BE2C (cell line): ENCODE data around the gene CTTNBP2.

Experiments
- DNase-seq: peaks from one replicate; pipeline ENCODE4 v3.0.0-alpha.2; 2020
- H3K27me3 ChIP-seq: fragments of 250-450 bp; sonication (Bioruptor Pico); 2 replicates; pipeline ENCODE4 v1.5.1; 2020; ENCODE audit warnings: mild to moderate bottlenecking
- H3K36me3 ChIP-seq: fragments of 250-450 bp; sonication (Bioruptor Pico); 2 replicates; pipeline ENCODE4 v1.5.1; 2020; ENCODE audit warnings: mild to moderate bottlenecking
- H3K4me1 ChIP-seq: fragments of 250-450 bp; sonication (Bioruptor Pico); 2 replicates; pipeline ENCODE4 v1.5.1; 2020
- H3K4me3 ChIP-seq: 2 replicates; pipeline ENCODE4 v1.5.1; 2011; ENCODE audit warnings: low read depth, low read length
- H3K9me3 ChIP-seq: fragments of 250-450 bp; sonication (Bioruptor Pico); 2 replicates; pipeline ENCODE4 v1.5.1; 2020
- TF ChIP-seq, protein P1 (sequence below): IDR thresholded peaks from 2 replicates; pipeline ENCODE4 v1.5.1; 2012; ENCODE audit warnings: mild to moderate bottlenecking, low read depth, low read length

CTTNBP2 gene

DNA sequence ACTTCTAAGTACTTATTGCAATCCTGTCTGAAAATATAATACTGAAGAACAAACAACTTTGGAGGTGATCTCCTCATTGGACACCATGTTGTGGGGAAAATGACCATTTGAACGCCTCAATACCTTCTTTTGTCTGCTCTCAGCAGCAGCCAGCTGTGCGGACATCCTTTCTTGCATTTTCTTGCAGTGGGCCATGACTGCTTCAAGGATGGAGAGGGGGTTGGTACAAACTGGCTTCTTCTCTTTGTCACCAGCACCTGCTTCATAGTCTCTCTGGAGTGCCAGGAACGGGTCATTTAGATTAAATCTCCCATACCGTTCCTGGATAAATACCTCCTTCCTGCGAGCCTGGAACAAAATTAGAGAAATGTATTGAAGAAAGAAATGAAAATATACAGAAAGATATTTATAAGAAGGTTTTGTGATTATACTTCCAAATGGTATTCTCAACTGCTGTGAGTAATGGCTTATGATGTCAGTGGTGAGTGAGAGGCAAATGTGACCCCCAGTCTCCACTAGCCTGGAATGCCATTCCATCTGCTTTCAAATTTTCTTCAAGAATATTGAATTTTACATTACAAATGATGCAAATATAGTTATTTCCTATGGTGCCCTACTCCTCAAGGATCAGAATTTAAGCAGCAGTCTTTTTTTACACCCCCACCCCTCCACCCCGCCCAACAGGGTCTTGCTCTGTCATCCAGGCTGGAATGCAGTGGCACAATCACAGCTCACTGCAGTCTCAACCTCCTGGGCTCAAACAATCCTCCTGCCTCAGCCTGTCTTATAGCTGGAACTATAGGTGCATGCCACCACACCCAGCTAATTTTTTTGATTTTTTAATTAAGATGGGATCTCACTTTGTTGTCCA lies 62.4 kb downstream of the CTTNBP2 start:
- TF ChIP-seq, protein P1, sequence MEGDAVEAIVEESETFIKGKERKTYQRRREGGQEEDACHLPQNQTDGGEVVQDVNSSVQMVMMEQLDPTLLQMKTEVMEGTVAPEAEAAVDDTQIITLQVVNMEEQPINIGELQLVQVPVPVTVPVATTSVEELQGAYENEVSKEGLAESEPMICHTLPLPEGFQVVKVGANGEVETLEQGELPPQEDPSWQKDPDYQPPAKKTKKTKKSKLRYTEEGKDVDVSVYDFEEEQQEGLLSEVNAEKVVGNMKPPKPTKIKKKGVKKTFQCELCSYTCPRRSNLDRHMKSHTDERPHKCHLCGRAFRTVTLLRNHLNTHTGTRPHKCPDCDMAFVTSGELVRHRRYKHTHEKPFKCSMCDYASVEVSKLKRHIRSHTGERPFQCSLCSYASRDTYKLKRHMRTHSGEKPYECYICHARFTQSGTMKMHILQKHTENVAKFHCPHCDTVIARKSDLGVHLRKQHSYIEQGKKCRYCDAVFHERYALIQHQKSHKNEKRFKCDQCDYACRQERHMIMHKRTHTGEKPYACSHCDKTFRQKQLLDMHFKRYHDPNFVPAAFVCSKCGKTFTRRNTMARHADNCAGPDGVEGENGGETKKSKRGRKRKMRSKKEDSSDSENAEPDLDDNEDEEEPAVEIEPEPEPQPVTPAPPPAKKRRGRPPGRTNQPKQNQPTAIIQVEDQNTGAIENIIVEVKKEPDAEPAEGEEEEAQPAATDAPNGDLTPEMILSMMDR: no peak
- peaks cover 10% of the 10 kb centered on the region for H3K4me1 ChIP-seq
- no peak for DNase-seq
- no peaks in the 10 kb centered on the region for H3K9me3 ChIP-seq
- no peaks in the 10 kb centered on the region for H3K27me3 ChIP-seq
- no peaks in the 10 kb centered on the region for H3K36me3 ChIP-seq
- no peak overlapping the region for H3K4me3 ChIP-seq

GRCh38 chr7:117809958-117810357 lies 63.3 kb downstream of the CTTNBP2 start:
- DNase-seq: no peak
- no peak overlapping the region for H3K4me3 ChIP-seq
- peaks cover 10% of the 10 kb centered on the region for H3K4me1 ChIP-seq
- TF ChIP-seq, protein P1: no peak
- H3K27me3 ChIP-seq: no peaks in the 10 kb centered on the region
- H3K9me3 ChIP-seq: no peaks in the 10 kb centered on the region
- no peaks in the 10 kb centered on the region for H3K36me3 ChIP-seq

DNA sequence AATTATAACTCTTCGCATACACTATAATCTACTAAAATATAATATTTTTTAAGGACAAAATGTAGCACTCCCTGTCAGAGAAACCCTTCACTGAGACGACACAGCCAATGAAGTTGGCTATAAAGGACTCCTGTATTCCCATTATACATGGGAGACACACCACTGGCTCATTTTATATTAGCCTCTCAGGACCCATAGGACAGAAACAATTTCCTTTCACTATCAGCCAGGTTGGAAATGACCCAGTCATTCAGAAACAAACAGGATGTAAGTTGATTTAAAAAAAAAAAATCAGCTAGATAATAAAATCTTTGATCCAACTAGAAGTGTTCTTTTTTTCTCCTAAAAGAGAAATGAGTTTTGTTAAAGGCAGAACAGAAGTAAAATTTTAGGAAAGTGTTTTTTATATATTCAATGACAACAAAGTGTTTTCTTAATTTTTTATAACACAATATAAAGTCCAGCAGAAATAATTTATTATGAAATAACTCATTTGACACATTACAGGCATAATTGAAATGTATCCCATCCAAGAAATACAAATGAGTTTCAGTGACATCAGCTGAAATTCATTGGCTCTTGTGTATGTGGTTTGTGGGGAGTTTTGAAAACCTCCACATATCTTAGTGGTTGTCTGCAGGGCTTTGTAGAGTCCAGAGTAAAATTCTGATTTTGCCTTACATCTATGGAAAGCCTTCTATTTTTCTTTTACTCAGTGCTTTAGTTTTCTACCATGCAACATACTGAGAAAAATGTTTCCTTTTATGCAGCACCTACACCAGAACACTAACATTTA lies 64.1 kb downstream of the CTTNBP2 start:
- no peaks in the 10 kb centered on the region for H3K36me3 ChIP-seq
- no peaks in the 10 kb centered on the region for H3K27me3 ChIP-seq
- H3K4me1 ChIP-seq: peaks cover 10% of the 10 kb centered on the region
- no peak overlapping the region; the same call in 1 of the 2 replicates for H3K4me3 ChIP-seq
- DNase-seq: no peak
- H3K9me3 ChIP-seq: no peaks in the 10 kb centered on the region
- TF ChIP-seq, protein P1: no peak

DNA sequence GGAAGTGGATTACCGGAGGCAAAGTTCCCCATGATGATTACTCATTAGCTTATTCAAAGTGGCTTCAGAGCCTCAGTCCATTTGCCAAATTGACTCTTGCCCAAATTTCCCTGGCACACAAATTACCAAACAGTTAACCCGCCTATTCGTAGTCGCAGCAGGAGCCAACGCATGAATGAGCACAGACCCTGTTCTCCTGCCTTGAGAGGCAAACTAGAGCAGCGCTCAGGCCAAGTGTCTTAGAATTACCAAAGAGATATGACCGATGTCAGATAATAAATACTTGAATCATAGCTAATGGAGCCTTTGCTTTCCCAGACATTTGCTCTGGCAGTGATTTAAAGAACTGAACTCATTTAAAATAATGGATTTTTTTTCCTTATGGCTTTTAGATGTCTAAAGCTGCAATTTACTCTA lies 64.9 kb downstream of the CTTNBP2 start:
- TF ChIP-seq, protein P1: no peak
- peak; percentile 63 for DNase-seq
- H3K27me3 ChIP-seq: no peaks in the 10 kb centered on the region
- H3K4me1 ChIP-seq: peaks cover 10% of the 10 kb centered on the region
- H3K36me3 ChIP-seq: no peaks in the 10 kb centered on the region
- peak overlapping the region; percentile 18 for H3K4me3 ChIP-seq
- H3K9me3 ChIP-seq: no peaks in the 10 kb centered on the region

DNA sequence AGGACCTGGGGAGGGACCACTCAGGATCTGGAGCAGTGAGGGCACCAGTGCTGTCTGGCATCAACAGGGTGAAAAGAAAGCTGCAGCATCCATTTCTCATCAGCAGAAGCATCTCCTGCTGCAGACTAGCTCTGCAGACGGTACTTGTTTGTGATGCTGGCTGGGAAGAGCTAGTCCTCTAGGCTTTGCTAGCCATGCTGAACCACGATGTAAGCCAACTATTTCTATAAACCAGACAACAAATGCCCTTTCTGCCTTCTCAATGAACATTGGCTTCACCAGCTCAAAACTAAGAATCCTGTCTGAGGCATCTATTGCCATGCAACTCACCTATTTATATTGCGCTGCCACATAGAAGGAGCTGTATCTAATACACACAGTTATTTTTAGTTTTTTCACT lies 65.6 kb downstream of the CTTNBP2 start:
- H3K4me1 ChIP-seq: peaks cover 10% of the 10 kb centered on the region
- TF ChIP-seq, protein P1: no peak
- H3K9me3 ChIP-seq: no peaks in the 10 kb centered on the region
- 0 out of 2 replicates have a peak overlapping the region, but pooled peaks have one; percentile 3 for H3K4me3 ChIP-seq
- peak; percentile 18 for DNase-seq
- H3K36me3 ChIP-seq: no peaks in the 10 kb centered on the region
- no peaks in the 10 kb centered on the region for H3K27me3 ChIP-seq
